Erythroblast (primary cell): ENCODE results near the gene PTPN2.

Experiments
- DNase-seq, 2 experiments: peaks; one replicate each; lab custom pipeline; 2025; lab: John Stamatoyannopoulos, UW
- GATA1 ChIP-seq: IDR thresholded peaks from 2 replicates; pipeline ENCODE4 v1.6.1; 2011; ENCODE audit warnings: low read depth, mild to moderate bottlenecking, control low read depth, low read length, moderate library complexity
- POLR2A ChIP-seq: IDR thresholded peaks from 2 replicates; pipeline ENCODE4 v1.6.1; 2011; ENCODE audit warnings: mild to moderate bottlenecking, low read length

Gene PTPN2

DNA sequence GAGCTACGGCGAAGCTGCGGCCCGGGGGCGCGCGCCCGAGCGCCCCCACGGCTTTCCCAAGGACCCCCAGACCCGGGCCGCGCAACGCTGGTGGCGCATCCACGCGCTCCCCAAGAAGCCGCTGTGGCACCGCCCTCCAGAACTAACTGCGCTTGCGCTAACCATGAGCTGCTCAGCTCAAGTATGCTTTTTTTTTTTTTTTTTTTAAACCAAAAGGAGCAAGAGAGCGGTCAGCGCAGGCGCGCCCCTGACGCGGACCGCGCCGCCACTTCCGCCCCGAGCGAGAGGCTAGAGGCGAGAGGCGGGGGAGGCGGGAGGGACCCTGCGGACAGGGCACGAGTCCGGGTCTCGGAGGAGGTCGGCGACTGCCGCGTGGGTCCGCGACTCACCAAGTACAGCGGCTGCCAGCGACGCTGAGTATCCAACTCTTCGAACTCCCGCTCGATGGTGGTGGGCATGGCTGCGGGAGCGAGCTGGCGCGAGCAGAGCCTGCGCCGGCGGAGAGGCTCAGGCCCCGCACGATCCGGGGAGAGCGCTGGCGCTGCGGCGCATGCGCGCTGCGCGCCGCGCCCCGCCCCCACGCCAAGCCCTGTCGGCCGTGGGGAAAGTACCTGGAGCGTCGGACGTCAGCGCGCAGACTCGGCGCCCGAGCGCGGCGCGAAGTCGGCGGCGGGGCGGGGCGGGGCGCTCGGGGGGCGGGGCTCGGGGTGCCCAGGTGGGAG, at the start of gene PTPN2:
Gene PTPN2, minus strand, starts transcription at position 554 of the 722 bp plus-strand sequence. Its CDS starts 96 bp downstream, at position 458.
- TF ChIP-seq POLR2A = peak; percentile 96
- TF ChIP-seq GATA1 = no peak
- peak; percentile 96 to 98 for DNase-seq

DNA sequence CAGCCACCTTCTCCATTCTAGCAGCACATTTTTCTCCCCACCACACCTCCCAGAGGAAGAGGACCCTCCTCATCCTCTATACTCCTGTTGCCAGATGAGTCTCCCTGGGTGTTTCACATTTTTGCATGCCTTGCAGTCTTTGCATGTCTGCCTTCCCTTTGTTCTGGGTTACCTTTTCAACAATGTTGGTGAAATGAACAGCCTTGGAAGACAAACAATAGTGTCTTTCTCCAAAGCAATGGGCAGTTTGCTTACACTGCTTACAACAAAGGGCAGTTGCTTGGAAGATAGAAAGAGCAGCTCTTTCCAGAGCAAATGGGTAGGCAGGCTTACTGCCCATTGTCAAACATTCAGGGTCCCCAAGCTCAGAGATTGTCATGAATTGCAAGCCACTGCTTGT, 49.3 kb upstream of the PTPN2 start:
- TF ChIP-seq GATA1 (no peak), POLR2A (no peak)
- no peak for DNase-seq

DNA sequence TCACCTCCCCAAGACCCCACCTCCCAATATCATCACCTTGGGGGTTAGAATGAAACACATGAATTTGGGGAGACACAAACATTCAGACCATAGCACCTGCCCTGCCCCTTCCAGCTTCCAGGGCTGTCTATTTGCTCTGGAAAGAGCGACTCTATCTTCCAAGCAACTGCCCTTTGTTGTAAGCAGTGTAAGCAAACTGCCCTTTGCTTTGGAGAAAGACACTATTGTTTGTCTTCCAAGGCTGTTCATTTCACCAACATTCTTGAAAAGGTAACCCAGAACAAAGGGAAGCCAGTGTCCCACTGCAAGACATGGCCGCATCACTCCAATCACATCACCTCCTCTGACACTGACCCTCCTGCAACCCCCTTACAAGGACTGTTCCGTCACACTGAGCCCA, 46.9 kb upstream of the PTPN2 start:
- TF ChIP-seq POLR2A = no peak
- TF ChIP-seq GATA1 = no peak
- no peak for DNase-seq

DNA sequence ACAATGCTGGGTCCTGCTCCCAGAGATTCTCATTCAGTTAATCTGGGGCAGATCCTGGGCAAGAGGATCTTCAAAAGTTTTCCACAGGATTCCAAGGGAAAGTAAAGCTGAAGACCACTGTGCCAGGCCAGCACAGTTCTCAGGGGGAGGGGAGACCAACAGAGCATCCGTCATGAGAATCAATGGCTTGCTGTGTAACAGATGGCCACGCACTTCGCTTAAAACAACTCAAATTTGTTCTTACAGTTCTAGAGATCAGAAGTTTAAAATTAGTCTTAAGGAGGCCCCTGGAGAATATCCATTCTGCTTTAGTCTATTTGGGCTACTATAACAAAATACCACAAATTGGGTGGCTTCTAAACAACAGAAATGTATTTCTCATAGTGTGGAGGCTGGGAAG, 46.3 kb upstream of the PTPN2 start:
- TF ChIP-seq POLR2A (no peak), GATA1 (no peak)
- no peak for DNase-seq

DNA sequence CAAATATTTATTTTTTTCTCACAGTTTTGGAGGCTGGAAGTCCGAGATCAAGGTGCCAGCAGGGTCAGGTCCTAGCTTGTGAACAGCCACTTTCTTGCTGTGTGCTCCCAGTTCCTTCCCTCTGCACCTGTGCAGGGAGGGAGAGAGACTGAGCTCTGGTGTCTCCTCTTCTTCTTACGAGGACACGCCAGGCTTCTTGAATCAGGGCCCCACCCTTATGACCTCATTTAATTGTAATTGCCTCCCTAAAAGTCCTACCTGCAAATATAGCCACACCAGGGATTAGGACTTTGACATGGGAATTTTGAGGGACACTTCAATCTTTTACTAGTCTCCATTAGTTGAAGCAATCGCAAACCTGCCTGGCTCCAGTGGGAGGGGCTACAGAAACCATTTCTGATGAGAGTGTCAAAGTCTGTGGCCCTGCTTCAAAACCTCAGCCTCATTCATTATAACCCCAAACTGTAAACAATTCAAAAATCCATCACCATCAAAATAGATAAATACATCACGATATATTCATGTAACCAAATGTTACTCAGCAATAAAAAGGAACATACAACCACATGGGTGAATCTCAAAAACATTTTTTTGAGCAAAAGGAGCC, 45.5 kb upstream of the PTPN2 start:
- TF ChIP-seq POLR2A (no peak), GATA1 (no peak)
- DNase-seq = no peak

DNA sequence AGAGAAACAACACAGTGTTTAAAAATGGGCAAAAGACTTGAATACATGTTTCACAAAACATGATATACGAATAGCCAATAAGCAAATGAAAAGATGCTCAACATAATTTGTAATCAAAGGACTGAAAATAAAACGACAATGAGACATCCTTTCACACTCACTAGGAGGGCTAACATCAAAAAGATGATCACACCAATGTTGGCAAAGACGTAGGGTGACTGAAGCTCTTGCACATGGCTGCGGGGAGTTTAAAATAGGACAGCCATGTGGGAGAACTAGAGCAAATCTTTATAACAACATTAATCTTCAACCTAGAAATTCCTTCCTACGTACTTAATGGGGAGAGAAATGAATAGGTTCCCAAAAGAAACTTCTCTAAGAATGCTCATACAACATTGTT, 44.6 kb upstream of the PTPN2 start:
- TF ChIP-seq GATA1 = no peak
- TF ChIP-seq POLR2A = no peak
- no peak for DNase-seq

DNA sequence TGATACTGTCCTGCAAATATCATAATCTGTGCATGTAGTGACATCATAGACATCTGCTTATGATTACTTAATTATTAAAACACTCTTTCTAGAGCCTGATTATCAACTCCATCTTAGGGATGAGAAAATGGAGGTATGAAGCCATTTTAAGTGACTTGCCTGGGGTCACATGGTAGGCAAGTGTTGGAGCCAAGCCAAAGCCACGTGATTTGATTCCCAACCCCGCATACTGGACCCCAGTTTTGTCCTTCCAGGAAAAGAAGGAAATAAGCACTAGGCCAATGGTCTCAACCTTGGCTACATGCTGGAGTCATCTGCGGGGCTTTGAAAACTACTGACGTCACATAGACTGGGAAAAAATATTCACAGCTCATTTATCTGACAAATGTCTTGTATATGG, 44.2 kb upstream of the PTPN2 start:
- no peak for TF ChIP-seq POLR2A
- TF ChIP-seq GATA1 = no peak
- no peak for DNase-seq

DNA sequence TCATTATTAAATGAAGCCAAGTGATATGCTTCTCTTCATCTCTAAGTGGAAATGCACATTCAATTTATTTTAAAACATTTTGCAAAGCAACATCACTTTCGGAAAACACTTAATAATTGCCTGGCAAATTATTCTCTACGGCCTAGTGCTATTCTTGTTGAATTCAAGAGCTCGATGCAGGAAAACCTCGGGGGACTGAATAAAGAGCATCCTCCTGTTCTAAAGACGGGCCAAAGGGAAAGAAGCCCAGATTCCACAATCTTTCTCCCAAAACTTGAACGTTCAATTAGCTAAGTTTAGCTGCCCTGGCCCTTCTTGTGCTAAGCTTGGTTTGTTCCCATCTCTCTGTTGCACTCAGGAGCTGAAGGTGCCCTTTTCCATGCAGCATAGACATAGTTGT, 40.6 kb upstream of the PTPN2 start:
- TF ChIP-seq POLR2A = no peak
- no peak for TF ChIP-seq GATA1
- no peak for DNase-seq

DNA sequence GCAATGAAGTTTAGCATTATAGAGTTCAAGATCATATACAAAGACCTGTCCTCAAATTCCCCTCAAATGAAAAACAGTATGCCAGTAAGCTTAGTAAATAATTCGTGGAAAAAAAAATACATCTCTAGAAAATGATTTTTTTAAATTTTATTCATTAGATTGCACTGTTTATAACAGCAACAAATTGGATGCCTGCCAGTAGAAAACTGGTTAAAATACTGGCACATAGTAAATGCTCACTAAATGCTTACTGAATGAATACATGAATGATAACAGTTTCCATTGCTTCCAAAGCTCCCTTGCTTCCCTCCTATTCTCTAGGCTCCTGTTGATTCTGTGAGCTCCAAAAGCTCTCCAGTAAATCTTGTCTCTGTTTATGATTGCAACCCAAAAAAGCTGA, 38.2 kb upstream of the PTPN2 start:
- TF ChIP-seq GATA1 (no peak), POLR2A (no peak)
- DNase-seq = no peak

DNA sequence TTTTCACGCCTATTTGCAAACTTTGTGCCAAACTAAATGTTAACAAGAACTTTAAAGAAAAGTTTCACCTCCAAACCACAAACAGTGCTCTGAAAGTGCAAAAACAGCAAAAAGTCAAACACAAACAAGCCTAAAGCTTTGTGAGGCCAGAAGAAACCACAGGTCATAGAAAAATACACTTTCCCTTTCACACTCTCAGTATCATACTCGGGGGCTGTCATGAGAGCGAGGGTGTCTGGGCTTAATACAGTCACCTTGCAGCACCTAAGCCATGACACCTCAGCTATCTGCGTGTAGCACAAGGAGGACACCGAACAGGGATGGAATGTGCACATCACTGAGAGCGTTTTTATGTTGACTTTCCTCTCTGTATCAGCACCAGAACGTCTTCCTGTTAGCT, 37.1 kb upstream of the PTPN2 start:
- TF ChIP-seq POLR2A = no peak
- TF ChIP-seq GATA1 = no peak
- no peak for DNase-seq

DNA sequence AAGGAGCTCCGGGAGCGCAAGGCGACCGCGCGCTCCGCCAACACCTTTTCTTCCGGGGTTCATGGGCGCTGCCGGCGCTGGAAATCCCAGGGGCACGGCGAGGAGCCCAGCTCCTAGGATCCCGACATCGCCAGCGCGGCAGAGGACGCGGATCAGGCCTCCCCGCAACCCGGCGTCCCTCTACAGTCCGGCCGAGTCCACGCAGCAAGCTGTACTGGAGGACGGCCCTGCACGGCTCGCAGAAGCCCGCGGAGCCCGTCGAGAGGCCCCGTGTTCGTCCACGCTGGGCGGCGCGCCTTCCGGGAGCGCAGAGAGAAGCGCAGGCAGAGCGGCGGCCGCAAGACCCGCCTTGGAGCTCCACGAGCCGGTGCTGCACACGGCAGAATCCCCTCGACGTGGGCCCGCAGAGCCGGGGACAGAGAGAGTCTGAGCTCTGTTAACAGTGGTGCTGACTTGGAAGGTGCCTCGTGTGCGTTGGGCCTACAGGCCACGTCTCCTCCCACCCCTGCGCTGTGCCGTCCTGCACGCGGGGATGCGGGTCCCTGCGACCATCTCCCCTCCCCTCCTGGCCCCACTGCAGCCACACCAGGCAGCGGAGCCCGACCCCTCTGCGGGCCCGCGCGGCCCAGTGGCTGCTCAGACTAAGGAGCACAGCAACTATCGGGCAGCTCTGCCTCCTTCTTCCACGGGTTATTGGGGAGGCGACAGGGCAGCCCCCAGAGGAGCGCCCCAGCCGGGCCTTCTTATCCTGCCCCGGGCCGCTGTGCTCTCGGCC, 28.1 kb upstream of the PTPN2 start:
- no peak for DNase-seq
- no peak for TF ChIP-seq POLR2A
- TF ChIP-seq GATA1 = no peak

DNA sequence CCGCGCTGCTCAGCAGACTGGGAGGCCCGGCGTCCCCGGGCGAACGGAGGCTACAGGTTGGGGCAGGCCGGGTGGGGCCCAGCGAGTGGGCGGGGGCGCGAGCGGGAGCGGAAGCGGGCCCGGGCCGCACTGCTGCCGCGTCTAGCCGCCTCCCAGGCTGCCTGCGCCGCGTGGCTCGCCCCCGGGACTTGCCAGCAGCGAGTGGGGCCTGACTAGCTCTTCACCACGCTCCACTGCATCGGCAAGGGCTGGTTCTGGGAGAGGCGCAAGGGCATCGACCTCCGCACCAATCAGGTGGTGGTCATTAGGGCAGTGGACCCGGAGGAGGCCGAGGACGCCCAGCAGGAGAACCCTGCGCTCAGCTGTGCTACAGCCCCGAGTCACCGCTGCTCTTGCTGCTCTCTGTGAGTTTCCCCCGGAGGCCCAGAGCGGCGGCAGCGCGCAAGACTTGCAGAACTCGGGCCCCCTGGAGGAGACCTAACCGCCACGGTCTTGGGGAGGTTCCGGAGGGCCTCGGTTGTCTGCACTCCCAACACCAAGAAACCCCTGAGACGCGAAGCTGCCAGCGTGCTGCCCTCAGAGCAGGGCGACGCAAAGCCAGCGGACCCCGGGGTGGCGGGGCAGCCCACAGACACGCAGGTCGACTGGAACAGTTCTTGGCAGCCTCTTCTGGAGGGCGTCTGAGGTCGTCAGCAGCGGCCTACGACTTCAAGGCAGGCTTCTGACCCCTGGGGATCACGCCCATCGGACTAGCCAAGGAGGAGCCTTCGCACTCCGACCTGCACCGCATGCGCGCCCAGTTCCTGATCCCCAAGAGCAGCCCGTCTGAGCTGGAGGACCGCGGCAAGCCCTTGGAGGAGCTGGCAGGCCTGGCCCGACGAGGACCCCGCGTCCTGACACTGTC, 27.2 kb upstream of the PTPN2 start:
- peak; percentile 45 to 65 for DNase-seq
- no peak for TF ChIP-seq GATA1
- TF ChIP-seq POLR2A = no peak

DNA sequence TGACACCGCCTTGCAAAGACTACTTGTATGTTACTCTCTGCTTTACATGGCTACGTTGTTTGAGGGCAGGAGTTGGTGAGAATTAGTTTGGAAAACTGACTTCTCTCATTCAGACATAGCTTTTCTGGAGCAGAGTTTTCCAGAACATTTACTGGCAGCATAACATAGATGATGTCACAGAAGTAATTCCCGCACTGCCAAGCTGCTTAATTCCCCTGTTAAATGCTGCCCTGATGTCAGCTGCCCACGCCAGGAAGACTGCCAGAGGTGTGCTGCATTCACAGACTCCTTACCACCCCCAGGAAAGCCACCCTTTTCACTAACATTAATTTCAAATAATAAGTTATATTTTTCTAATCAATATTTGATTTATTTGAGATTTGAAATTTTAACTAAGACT, 24.7 kb upstream of the PTPN2 start:
- DNase-seq = no peak
- TF ChIP-seq GATA1 = no peak
- TF ChIP-seq POLR2A = no peak

DNA sequence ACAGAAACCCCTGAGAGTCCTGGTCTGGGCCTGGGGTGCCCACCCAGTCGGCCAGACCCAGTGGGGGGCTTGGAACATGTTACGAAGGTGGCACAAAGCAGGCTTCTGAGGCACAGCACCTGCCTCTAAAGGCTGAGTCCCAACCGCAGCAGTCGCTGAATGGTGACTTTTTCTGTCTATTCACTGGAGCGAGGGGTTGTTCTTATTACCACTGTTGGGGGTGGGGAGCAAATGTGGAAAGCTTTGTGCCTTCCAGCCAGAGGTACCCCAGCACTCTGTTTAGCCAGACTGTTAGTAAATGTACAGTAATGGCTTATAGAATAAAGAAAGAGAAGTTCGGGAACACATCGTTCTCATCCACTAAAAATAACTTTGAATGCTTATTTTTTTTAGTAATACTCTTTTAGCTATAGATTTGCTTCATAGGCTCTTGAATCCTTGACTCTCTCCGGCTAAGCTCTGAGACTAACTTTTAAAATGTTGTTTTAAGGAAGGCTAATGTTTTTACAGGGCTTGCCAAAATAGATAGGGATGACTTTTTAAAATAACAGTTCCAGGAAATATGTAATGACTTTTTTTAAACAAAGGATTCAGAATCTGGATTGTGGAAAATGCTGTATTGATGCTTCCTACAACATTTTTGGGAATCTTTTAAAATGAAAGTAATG, 23.4 kb upstream of the PTPN2 start:
- TF ChIP-seq POLR2A (no peak), GATA1 (no peak)
- DNase-seq = no peak
